Amniotic stem cell (primary cell): ENCODE results near the gene PGLYRP2.

Source experiments
- DNase-seq: peaks from one replicate; lab custom pipeline; 2025; lab: John Stamatoyannopoulos, UW

The PGLYRP2 gene

GRCh38 chr19:15453906-15454860 is 25.1 kb downstream of the PGLYRP2 start:
- no peak for DNase-seq

DNA sequence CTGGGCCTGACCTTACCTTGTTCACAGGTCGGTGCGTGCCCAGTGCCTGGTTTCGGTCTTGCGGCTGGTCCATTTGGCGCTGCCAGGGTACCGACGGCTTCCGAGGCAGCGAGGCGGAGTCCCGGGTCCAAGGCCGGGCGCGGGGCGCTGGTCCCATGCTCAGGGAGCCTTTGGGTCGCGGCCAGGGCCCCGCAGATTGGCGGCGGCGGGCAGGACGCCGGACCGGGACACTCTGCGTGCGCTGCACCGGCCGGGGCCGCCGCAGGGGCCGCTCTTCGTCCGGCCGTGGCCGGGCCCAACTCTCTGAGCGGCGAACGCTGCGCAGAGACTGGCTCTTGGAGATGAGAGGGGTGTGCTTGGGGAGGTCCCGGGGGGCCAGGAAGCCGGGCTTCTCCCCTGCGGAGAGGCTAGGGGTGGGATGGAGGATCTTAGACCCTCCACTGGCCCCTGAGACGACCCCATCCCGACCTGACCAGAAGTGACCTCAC is 26.2 kb downstream of the PGLYRP2 start:
- no peak for DNase-seq

DNA sequence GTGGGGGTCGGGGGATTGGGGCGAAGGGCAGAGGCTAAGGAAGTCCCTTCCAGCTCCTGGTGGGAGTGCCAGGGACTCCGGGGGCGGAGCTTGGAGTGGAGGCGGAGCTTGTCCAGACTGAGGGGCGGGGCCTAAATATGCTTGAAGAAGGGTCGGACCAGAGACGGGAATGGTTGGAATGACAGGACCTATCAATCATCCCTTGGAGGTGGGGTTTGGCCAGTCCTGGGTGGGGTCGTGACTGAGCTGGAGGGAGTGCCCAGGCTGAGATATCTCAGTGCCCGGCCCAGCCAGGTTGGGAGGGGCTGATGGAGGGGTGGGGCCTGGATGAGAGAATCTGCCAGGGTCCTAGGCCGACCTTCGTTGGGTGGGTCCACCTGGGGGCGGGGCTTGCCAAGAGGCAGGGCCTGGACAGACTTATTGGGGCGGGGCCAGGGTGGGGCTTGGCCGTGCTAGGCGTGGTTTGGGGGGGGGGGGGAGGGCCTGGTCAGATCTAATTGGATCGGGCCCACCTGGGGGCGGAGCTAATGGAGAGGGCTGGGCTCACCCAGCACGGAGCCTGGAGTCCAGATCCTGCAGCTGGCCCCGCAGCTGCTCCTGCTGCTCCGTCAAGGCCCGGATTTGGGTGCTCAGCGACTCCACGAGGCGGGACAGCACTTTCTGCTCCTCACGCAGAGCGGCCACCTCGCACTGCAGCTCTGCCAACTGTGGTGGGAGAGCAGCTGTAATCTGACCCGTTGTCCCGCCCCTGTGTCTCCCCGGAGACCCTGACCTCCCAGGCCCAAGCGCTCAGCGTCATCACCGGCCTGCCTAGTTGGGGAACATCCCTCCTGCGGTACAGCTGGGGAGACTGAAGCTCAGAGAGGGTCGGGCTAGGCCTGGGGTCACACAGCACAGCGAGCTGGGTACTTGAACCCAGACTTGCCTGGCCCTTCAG is 26.9 kb downstream of the PGLYRP2 start:
- no peak for DNase-seq

DNA sequence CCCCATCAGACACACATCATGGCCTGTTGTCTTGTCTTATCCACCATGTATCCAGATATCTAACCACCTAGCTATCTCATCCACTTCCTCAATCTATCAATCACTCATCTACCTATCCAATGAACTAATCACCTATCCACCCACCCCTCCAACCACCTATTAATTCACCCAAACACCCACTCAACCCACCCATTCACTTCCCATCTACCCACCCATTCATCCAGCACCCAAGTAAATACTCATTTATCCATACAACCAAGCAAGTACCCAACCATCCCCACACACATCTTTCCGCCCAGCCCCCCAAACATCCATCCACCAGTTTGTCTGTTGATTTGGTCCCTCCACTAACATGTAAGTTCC is 28.8 kb downstream of the PGLYRP2 start:
- DNase-seq: no peak

- DNase-seq: peak; percentile 22
Measured at GRCh38 chr19:15449620-15450527, 29.4 kb downstream of the PGLYRP2 start, which contains the start of gene WIZ. Gene WIZ, minus strand, starts transcription at chr19:15449956. Its CDS starts 1,649 bp downstream, at chr19:15448307.

GRCh38 chr19:15448778-15449619 is 30.3 kb downstream of the PGLYRP2 start:
- no peak for DNase-seq

- no peak for DNase-seq
Measured at GRCh38 chr19:15448044-15448777, 31.1 kb downstream of the PGLYRP2 start.

GRCh38 chr19:15447057-15447456 is 32.2 kb downstream of the PGLYRP2 start:
- no peak for DNase-seq

- DNase-seq: no peak
Measured at GRCh38 chr19:15445807-15446376, 33.4 kb downstream of the PGLYRP2 start.

GRCh38 chr19:15445227-15445605 is 34.1 kb downstream of the PGLYRP2 start:
- DNase-seq: no peak

GRCh38 chr19:15444505-15445226 is 34.6 kb downstream of the PGLYRP2 start:
- no peak for DNase-seq

GRCh38 chr19:15443838-15444237 is 35.5 kb downstream of the PGLYRP2 start:
- no peak for DNase-seq

- no peak for DNase-seq
Measured at GRCh38 chr19:15443325-15443724, 36.0 kb downstream of the PGLYRP2 start.

DNA sequence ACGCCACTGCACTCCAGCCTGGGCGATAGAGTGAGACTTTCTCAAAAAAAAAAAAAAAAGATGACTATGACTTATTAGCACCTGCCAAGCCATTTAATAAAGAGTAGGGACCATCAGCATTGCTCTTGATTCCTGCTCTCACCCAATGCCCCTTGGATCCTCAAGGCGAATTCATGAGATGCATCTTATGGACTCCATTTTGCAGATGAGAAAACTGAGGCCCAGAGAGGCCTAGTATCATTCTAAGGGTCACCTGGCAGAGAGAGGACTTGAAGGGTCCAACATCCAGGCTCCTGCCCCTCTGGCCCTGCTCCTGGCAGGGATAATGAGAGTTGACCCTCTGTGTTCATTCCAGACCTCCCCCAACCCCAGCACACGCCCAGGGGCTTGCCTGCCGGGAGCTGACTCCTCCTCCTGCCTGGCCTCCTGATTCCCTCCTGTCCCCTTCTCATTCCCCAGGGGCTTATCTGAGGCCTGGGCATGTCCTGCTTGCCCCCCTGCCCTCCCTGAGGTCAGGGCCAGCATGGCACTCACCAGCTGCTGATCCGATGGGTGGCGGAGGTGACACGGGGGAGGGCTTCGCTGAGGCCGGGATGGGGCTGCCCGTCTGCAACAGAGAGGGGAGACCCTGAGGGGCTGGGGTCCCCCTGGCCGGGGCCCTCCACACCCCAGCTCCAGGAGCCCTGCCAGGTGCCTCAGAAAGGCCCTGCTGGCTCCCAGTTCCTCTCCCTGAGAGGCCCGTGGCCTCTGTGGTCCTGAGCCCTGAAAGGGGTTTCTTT is 37.0 kb downstream of the PGLYRP2 start:
- DNase-seq: no peak

DNA sequence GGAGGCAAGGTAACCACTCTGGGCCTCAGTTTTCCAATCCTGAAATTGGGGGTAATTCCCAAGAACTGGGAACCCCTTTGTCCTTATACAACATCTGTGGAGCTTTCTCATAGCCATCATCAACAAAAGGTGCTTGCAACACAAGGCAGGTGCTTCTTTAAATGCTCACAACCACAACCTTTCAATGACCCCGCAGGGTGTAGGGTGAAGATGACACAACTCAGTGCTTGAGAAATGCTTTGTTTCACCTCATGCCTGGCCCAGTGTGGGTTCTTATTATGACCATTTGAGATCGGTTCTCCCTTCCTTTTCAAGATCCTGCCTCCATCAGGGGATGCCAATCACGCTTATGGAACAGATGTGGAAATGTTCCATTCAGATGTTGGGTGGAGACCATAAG is 38.0 kb downstream of the PGLYRP2 start:
- DNase-seq: no peak

DNA sequence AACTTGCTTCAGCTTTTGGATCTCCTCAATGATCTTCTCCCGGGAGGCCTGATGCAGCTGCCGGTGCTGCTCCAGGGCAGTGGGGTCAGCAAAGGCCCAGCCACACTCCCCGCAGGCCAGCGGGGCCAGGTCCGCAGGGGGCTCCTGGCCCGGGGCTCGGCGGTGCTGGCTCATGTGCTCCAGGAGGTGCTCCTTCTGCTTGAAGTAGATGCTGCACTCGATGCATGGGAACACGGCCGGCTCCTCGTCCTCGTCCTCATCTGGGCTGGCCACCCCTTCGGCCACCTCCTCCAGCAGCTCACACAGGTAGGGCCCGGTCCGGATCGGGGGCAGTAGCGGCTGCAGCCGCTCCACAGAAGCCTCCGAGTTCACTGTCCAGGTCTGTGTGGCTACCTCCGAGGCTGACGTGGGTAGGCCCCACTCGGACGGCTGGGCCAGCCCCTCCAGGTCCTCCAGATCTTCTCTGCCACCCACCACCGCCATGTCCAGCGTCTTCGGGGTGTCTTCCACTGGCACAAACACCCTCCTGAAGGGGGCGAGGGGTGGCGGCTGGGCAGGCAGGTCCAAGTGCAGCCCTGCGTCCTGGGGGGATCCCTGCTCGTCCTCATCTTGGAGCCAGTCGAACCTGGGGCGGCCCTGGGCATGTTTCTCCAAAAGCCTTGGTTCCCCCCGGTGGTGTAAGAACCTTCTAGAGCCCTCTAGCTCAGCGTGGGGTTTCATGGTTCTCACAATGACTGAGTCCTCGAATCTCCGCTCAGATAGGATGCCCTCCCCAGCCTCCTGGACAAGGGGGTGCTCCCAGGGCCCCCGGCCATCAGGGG is 39.3 kb downstream of the PGLYRP2 start:
- no peak for DNase-seq
